ENCODE data around the gene TPRX2. TPM values are rescaled to one million over a fixed set of nuclear protein-coding genes. Genes with fewer than 3 reads are reported as not detected.
"Not testable (repeated sequence)": the region's sequence is repeated elsewhere in the genome, so short reads cannot be mapped to it uniquely, and the experiment has no call there.

TPRX2 gene
- total RNA-seq, 1 donor = not detected

DNA sequence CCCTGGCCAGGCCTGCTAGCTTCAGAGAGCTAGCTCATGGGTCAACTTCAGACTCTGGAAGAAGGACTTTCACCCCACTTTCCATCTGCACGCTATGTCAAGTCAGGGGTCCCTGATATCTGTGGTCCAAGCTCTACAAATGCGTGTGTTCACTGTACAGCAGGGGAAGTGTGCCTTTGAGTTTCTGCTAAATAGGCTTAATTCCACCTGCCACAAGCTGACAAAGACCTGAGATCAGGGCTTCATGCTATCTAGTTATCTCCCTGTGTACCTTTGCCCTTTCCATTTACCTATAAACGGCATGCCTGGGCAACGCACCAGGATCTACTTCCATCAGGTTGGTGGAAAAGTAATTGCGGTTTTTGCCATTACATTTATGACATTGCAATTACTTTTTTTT is 37.7 kb downstream of the TPRX2 start:
- no peak overlapping the region for H3K4me3 ChIP-seq (ENCODE audit: low read depth, low read length)
- TF ChIP-seq CTCF (IDR thresholded peaks at IDR 0.05; ENCODE audit: insufficient read depth, low read length) = no peak
- DNase-seq (ENCODE audit: low read depth) = no peak

DNA sequence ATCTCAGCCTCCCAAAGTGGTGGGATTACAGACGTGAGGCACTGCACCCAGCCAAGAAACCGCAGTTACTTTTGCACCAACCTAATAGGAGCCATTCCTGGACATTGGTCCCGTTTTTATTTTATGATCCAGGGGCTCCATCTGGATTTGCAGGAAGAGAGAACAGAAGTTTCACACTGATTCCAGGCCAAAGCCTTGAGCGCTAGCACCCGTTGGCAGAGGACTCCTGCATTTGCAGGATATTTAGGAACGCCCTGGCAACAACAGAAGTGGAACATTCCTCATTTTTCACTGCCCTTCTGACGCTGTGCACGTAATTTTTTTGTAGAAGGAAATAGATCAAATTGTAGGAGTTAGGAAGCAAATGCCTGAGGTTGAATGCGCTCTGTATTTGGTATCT is 38.8 kb downstream of the TPRX2 start:
- no peak for DNase-seq (ENCODE audit: low read depth)
- H3K4me3 ChIP-seq (ENCODE audit: low read depth, low read length) = no peak overlapping the region
- TF ChIP-seq CTCF (IDR thresholded peaks at IDR 0.05; ENCODE audit: insufficient read depth, low read length) = no peak

DNA sequence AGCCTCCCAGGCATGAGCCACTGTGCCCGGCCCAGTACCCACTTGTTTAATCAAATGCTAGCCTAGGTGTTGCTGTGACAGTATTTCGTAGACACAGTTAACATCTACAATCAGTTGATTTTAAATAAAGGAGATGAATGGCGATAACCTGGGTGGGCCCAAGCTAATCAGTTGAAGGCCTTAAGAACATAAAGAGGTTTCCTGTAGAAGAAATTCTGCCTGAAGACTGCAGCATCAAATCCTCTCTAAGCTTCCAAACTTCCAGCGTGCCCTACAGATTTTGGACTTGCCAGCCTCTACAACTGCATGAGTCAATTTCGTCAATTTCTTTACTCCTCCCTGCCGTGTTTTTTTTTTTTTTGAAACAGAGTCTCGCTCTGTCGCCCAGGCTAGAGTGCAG is 40.3 kb downstream of the TPRX2 start:
- TF ChIP-seq CTCF (IDR thresholded peaks at IDR 0.05; ENCODE audit: insufficient read depth, low read length) = no peak
- no peak for DNase-seq (ENCODE audit: low read depth)
- H3K4me3 ChIP-seq (ENCODE audit: low read depth, low read length) = no peak overlapping the region

DNA sequence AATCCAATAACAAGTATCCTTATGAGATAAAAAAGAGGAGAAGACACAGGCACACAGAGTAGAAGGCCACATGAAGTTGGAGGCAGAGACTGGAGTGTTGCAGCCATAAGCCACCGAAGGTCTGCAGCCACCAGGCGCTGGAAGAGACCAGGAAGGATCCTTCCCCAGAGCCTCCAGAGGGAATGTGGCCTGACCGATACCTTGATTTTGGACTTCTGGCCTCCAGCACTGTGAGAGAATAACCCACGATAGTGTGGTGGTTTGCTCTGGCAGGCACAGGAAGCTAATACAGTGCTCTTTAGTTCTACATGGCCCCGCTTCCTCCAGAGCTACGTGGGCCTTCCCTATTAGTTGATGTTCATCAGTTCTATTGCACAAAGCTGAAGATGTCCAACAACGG is 42.3 kb downstream of the TPRX2 start:
- no peak for DNase-seq (ENCODE audit: low read depth)
- no peak for TF ChIP-seq CTCF (IDR thresholded peaks at IDR 0.05; ENCODE audit: insufficient read depth, low read length)
- no peak overlapping the region for H3K4me3 ChIP-seq (ENCODE audit: low read depth, low read length)

- not testable (repeated sequence) for DNase-seq (ENCODE audit: low read depth); H3K4me3 ChIP-seq (ENCODE audit: low read depth, low read length)
These were observed 50.3 kb downstream of the TPRX2 start for GRCh38 chr19:47909350-47909749.

DNA sequence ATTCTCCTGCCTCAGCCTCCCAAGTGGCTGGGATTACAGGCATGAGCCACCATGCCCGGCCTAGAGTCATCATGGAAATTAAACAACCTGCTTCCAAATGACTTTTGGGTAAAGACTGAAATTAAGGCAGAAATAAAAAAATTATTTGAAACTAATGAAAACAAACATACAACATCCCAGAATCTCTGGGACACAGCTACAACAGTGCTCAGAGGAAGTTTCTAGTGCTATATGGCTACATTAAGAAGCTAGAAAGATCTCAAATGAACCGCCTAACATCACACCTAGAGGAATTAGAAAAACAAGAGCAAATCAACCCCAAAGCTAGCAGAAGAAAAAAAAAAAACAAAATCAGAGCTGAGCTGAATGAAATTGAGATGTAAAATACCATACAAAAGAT is 51.2 kb downstream of the TPRX2 start:
- DNase-seq (ENCODE audit: low read depth); H3K4me3 ChIP-seq (ENCODE audit: low read depth, low read length): not testable (repeated sequence)

Other genes starting within 250 kb of the TPRX2 start
- gene EHD2, start 145.8 kb upstream of the TPRX2 start, total RNA-seq (ENCODE audit: low replicate concordance) = 70.4 and 110 TPM in 2 replicates
- gene NOP53, start 113.7 kb upstream of the TPRX2 start, total RNA-seq (ENCODE audit: low replicate concordance) = 105 and 151 TPM in 2 replicates
- gene SELENOW, start 80.5 kb upstream of the TPRX2 start, total RNA-seq (ENCODE audit: low replicate concordance) = 62.9 and 154 TPM in 2 replicates
- gene TPRX1, start 54.7 kb upstream of the TPRX2 start, total RNA-seq (ENCODE audit: low replicate concordance) = not detected in 2 replicates
- not detected in 2 replicates for gene CRX, start 37.3 kb upstream of the TPRX2 start, total RNA-seq (ENCODE audit: low replicate concordance)
- gene SULT2A1, start 27.1 kb downstream of the TPRX2 start, total RNA-seq (ENCODE audit: low replicate concordance) = not detected in 2 replicates
- not detected in 2 replicates for gene BSPH1, start 132.9 kb downstream of the TPRX2 start, total RNA-seq (ENCODE audit: low replicate concordance)
- not detected in 2 replicates for gene ELSPBP1, start 135.4 kb downstream of the TPRX2 start, total RNA-seq (ENCODE audit: low replicate concordance)
- gene CABP5, start 184.8 kb downstream of the TPRX2 start, total RNA-seq (ENCODE audit: low replicate concordance) = not detected in 2 replicates

Measured in fibroblast of the aortic adventitia (primary cell).